ENCODE results near the gene TMEM132D.

TMEM132D gene

GRCh38 chr12:129423041-129423580 lies 480.7 kb downstream of the TMEM132D start:
- TF ChIP-seq CTCF (IDR thresholded peaks at IDR 0.05; ENCODE audit: insufficient read depth, missing control alignments) = no peak
- FAIRE-seq (no peak), DNase-seq (ENCODE audit: insufficient read length, low spot score) (no peak)

GRCh38 chr12:129413295-129413694 lies 490.5 kb downstream of the TMEM132D start:
- FAIRE-seq (no peak), DNase-seq (ENCODE audit: insufficient read length, low spot score) (no peak)
- no peak for TF ChIP-seq CTCF (IDR thresholded peaks at IDR 0.05; ENCODE audit: insufficient read depth, missing control alignments)

DNA sequence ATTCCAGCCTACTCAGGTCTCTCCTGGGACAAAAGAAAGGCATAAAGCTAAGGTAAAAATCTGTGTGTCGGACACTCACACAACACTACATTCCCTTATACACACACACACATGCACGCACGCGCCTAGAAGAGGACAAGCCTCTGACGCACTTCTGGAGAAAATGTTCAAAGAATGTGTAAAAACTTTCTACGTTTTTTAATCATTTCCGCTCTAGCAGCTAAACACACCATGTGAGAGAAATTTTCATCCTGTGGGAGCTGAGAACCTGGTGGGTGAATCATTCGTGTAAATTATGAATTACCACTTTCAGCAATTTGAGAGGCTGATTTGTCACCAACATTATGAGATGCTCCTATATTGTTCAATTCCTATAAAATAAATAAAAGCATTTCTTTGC lies 494.5 kb downstream of the TMEM132D start:
- no peak for FAIRE-seq
- DNase-seq (ENCODE audit: insufficient read length, low spot score) = no peak
- TF ChIP-seq CTCF (IDR thresholded peaks at IDR 0.05; ENCODE audit: insufficient read depth, missing control alignments) = no peak

- FAIRE-seq (no peak), DNase-seq (ENCODE audit: insufficient read length, low spot score) (no peak)
- no peak for TF ChIP-seq CTCF (IDR thresholded peaks at IDR 0.05; ENCODE audit: insufficient read depth, missing control alignments)
Observed at GRCh38 chr12:129404556-129404955, 499.3 kb downstream of the TMEM132D start.

DNA sequence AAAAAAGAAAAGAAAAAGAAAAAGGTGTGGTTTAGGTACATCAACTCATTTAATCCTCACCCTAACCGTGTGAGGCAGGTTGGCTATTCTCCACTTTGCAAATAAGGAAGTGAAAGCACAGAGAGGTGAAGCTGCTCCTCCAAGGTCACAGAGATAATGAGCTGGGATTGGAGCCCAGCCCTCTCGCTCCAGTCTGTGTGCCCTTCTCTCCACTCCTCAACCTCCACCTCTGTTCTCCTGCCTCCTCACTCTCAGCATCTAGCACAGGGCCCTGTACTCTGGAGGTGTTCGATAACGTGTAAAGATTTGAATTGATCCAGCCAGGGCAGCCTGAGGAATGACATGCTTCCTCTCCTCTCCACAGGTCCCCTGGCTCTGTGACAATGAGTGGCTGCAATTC lies 502.3 kb downstream of the TMEM132D start:
- DNase-seq (ENCODE audit: insufficient read length, low spot score) (no peak), FAIRE-seq (no peak)
- TF ChIP-seq CTCF (IDR thresholded peaks at IDR 0.05; ENCODE audit: insufficient read depth, missing control alignments) = no peak

DNA sequence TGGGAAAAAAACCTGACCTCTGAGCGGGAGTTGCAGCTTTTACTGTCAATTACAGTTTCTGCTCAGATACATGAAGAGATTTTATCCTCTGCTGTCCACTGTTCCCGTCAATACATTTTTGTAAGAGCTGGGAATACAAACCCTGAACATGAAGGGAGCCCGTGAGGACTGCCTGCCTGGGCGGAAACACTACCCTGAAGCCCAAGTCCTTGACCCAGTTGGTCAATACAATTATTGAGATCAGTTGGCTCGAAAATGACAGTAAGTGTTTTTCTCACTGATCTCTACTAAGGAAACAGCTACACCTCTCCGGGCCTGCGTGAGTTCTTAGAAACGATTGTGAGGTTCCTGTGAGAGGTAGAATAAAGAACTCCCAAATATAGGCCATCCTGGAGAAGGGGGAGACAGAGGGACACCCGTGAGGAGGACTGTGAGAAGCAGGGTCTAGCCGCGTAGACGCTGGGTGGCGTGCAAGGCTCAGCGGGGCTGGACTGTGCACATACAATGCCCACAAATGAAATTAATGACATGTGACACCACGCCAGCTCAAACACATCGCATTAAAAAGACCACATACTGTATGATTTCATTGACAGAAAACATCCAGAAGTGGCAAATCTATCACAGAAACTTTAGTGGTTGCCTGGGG lies 509.5 kb downstream of the TMEM132D start:
- FAIRE-seq (no peak), DNase-seq (ENCODE audit: insufficient read length, low spot score) (no peak)
- TF ChIP-seq CTCF (IDR thresholded peaks at IDR 0.05; ENCODE audit: insufficient read depth, missing control alignments) = no peak

- DNase-seq (ENCODE audit: insufficient read length, low spot score) (no peak), FAIRE-seq (no peak)
- no peak for TF ChIP-seq CTCF (IDR thresholded peaks at IDR 0.05; ENCODE audit: insufficient read depth, missing control alignments)
Observed at GRCh38 chr12:129393357-129393937, 510.4 kb downstream of the TMEM132D start.
